H1 (cell line): Measurements from ENCODE around the gene TP53I3. TPM values are rescaled to one million over a fixed set of nuclear protein-coding genes. Genes with fewer than 3 reads are reported as not detected.

ENCODE experiments used
- CTCF ChIA-PET: fragments of 300-600 bp; sonication (Branson Sonifier 250); formaldehyde crosslinking; loops from one replicate; lab custom pipeline; 2021; ENCODE audit not compliant: partially characterized antibody; lab: Charles Lee
- POLR2A ChIA-PET: fragments of 300-600 bp; sonication (Branson Sonifier 250); formaldehyde crosslinking; loops from one replicate; lab custom pipeline; 2021; ENCODE audit warnings: inconsistent platforms; ENCODE audit not compliant: partially characterized antibody; lab: Charles Lee
- DNase-seq, 2 experiments: peaks; one replicate each; pipeline versions ENCODE4 v3.0.0 to v3.0.0-alpha.2; 2010 to 2022; ENCODE audit warnings: low spot score in 2 of 2, low read depth in 1 of 2, mixed read lengths in 1 of 2
- FAIRE-seq: peaks from 2 replicates; lab custom pipeline; 2011; peaks lifted over from hg19 to GRCh38; lab: Jason Lieb, UNC
- H2AFZ ChIP-seq: 2 replicates; pipeline ENCODE4 v1.8.1; 2012; ENCODE audit warnings: low read length, inconsistent platforms
- H2AK5ac ChIP-seq: 2 replicates; pipeline ENCODE4 v1.6.1; 2013; ENCODE audit warnings: low read depth, low read length
- H2BK120ac ChIP-seq: replicated peaks from 2 replicates; pipeline ENCODE3; 2013; ENCODE audit warnings: low read depth, low read length, inconsistent platforms
- H2BK12ac ChIP-seq: 2 replicates; pipeline ENCODE4 v1.6.1; 2013; ENCODE audit warnings: low read depth, low read length
- H2BK15ac ChIP-seq: 2 replicates; pipeline ENCODE4 v1.6.1; 2013; ENCODE audit warnings: low read length
- H2BK20ac ChIP-seq: 2 replicates; pipeline ENCODE4 v1.6.1; 2013; ENCODE audit warnings: low read length
- H2BK5ac ChIP-seq: 2 replicates; pipeline ENCODE4 v1.6.1; 2013; ENCODE audit warnings: low read depth, low read length
- H3K14ac ChIP-seq: 2 replicates; pipeline ENCODE4 v1.6.1; 2013; ENCODE audit warnings: inconsistent platforms; ENCODE audit not compliant: insufficient read length
- H3K18ac ChIP-seq: 2 replicates; pipeline ENCODE4 v1.6.1; 2013; ENCODE audit warnings: low read length; ENCODE audit errors: extremely low read depth
- H3K23ac ChIP-seq: 2 replicates; pipeline ENCODE4 v1.6.1; 2013; ENCODE audit warnings: inconsistent platforms; ENCODE audit not compliant: insufficient read length
- H3K23me2 ChIP-seq: 2 replicates; pipeline ENCODE4 v1.6.1; 2013; ENCODE audit warnings: low read depth, low read length
- H3K27ac ChIP-seq: 2 replicates; pipeline ENCODE4 v1.6.1; 2011; ENCODE audit warnings: low read depth, low read length, inconsistent platforms
- H3K27me3 ChIP-seq, 4 experiments: replicated peaks in 1 of 4; 1 replicate in 1 of 4; 2 replicates in 3 of 4; pipeline versions ENCODE4 v1.6.1 to v1.8.1; 2011 to 2013; ENCODE audit warnings: low read length in 3 of 4, mild to moderate bottlenecking in 3 of 4, inconsistent platforms in 2 of 4, mixed read lengths in 2 of 4, moderate library complexity in 1 of 4; ENCODE audit not compliant: control insufficient read depth in 3 of 4, insufficient read depth in 3 of 4; ENCODE audit errors: extremely low read depth in 1 of 4
- H3K36me3 ChIP-seq, 4 experiments: 2 replicates each; pipeline versions ENCODE4 v1.6.1 to v1.8.1; 2011 to 2013; ENCODE audit warnings: mild to moderate bottlenecking in 4 of 4, low read length in 3 of 4, moderate library complexity in 2 of 4, control low read depth in 1 of 4, inconsistent platforms in 1 of 4; ENCODE audit not compliant: insufficient read depth in 4 of 4, control insufficient read depth in 2 of 4
- H3K4ac ChIP-seq: replicated peaks from 2 replicates; pipeline ENCODE3; 2013; ENCODE audit warnings: low read length, low read depth, mixed read lengths, inconsistent platforms; ENCODE audit not compliant: insufficient read length
- H3K4me1 ChIP-seq, 4 experiments: replicated peaks in 1 of 4; 1 replicate in 1 of 4; 2 replicates in 3 of 4; pipeline versions ENCODE4 v1.6.1 to v1.8.1; 2011 to 2013; ENCODE audit warnings: low read length in 3 of 4, inconsistent platforms in 2 of 4, mixed read lengths in 1 of 4; ENCODE audit not compliant: insufficient read depth in 4 of 4, control insufficient read depth in 3 of 4
- H3K4me2 ChIP-seq, 2 experiments: 2 replicates each; pipeline versions ENCODE4 v1.6.1 to v1.8.1; 2011 to 2013; ENCODE audit warnings: low read depth in 2 of 2, low read length in 2 of 2, control low read depth in 1 of 2, inconsistent platforms in 1 of 2, mild to moderate bottlenecking in 1 of 2; ENCODE audit not compliant: insufficient read depth in 1 of 2
- H3K4me3 ChIP-seq, 4 experiments: fragments of 200-600, 300-600 bp in 1 of 4; sonication (generic), shearing (Covaris generic), sonication (Bioruptor Twin) in 1 of 4; 2 replicates each; pipeline versions ENCODE4 v1.5.1 to v1.8.1; 2011 to 2016; ENCODE audit warnings: low read length in 4 of 4, low read depth in 3 of 4, control low read depth in 2 of 4, inconsistent platforms in 2 of 4, mild to moderate bottlenecking in 2 of 4, mixed read lengths in 1 of 4, moderate library complexity in 1 of 4; ENCODE audit not compliant: insufficient read depth in 2 of 4; ENCODE audit errors: extremely low read depth in 1 of 4
- H3K56ac ChIP-seq: replicated peaks from 2 replicates; pipeline ENCODE3; 2013; ENCODE audit warnings: low read depth, mild to moderate bottlenecking, mixed read lengths, low read length, inconsistent platforms; ENCODE audit not compliant: insufficient read length
- H3K79me1 ChIP-seq: 2 replicates; pipeline ENCODE4 v1.6.1; 2013; ENCODE audit warnings: low read depth, low read length, control low read depth
- H3K79me2 ChIP-seq, 2 experiments: 2 replicates each; pipeline versions ENCODE4 v1.6.1 to v1.8.1; 2012 to 2013; ENCODE audit warnings: low read length in 2 of 2, mild to moderate bottlenecking in 2 of 2, inconsistent platforms in 1 of 2; ENCODE audit not compliant: insufficient read depth in 2 of 2, control insufficient read depth in 1 of 2
- H3K9ac ChIP-seq, 4 experiments: replicated peaks in 1 of 4; 1 replicate in 1 of 4; 2 replicates in 3 of 4; pipeline versions ENCODE4 v1.6.1 to v1.8.1; 2011 to 2013; ENCODE audit warnings: low read depth in 3 of 4, low read length in 3 of 4, control low read depth in 2 of 4, mild to moderate bottlenecking in 2 of 4, moderate library complexity in 2 of 4, inconsistent platforms in 1 of 4; ENCODE audit errors: extremely low read depth in 1 of 4
- H3K9me3 ChIP-seq, 2 experiments: 2 replicates each; pipeline versions ENCODE4 v1.6.1 to v1.8.1; 2012 to 2013; ENCODE audit warnings: mild to moderate bottlenecking in 2 of 2, moderate library complexity in 2 of 2, control low read depth in 1 of 2, inconsistent platforms in 1 of 2, low read depth in 1 of 2, low read length in 1 of 2, mixed read lengths in 1 of 2; ENCODE audit not compliant: insufficient read depth in 2 of 2
- H4K20me1 ChIP-seq, 2 experiments: replicated peaks in 1 of 2; 2 replicates each; pipeline versions ENCODE3 to v1.8.1; 2011 to 2013; ENCODE audit warnings: inconsistent platforms in 2 of 2, low read length in 2 of 2, mild to moderate bottlenecking in 1 of 2; ENCODE audit not compliant: insufficient read depth in 2 of 2, control insufficient read depth in 1 of 2
- H4K5ac ChIP-seq: 2 replicates; pipeline ENCODE4 v1.6.1; 2013; ENCODE audit warnings: low read length, low read depth, mixed read lengths, inconsistent platforms; ENCODE audit not compliant: insufficient read length
- H4K8ac ChIP-seq: 2 replicates; pipeline ENCODE4 v1.8.0; 2013; ENCODE audit warnings: mild to moderate bottlenecking, moderate library complexity, low read length, inconsistent platforms; ENCODE audit not compliant: insufficient read depth; ENCODE audit errors: extremely low read depth
- H4K91ac ChIP-seq: replicated peaks from 2 replicates; pipeline ENCODE3; 2013; ENCODE audit warnings: low read length, mixed read lengths, inconsistent platforms; ENCODE audit not compliant: insufficient read length
- BCL11A ChIP-seq, 2 experiments: IDR thresholded peaks; one replicate each; pipeline ENCODE4 v1.6.1; 2011; ENCODE audit warnings: low read depth in 2 of 2, low read length in 2 of 2, mild to moderate bottlenecking in 2 of 2
- CHD1 ChIP-seq: IDR thresholded peaks from 2 replicates; pipeline ENCODE4 v1.6.1; 2012; ENCODE audit warnings: low read depth, low read length, improper control_type of control experiment
- CHD2 ChIP-seq: IDR thresholded peaks from 2 replicates; pipeline ENCODE4 v1.6.1; 2012; ENCODE audit warnings: low read length, improper control_type of control experiment
- EZH2 ChIP-seq: fragments of 200-600 bp; sonication (generic); IDR thresholded peaks from 2 replicates; pipeline ENCODE4 v1.7.1; 2012; ENCODE audit warnings: low read depth, mild to moderate bottlenecking, moderate library complexity, low read length, inconsistent platforms; ENCODE audit not compliant: severe bottlenecking
- FOSL1 ChIP-seq: IDR thresholded peaks from 2 replicates; pipeline ENCODE4 v1.6.1; 2011; ENCODE audit warnings: mild to moderate bottlenecking, low read depth, low read length, moderate library complexity; ENCODE audit not compliant: insufficient read depth
- GABPA ChIP-seq: IDR thresholded peaks from 2 replicates; pipeline ENCODE4 v1.6.1; 2011; ENCODE audit warnings: mild to moderate bottlenecking, low read length, moderate library complexity, borderline replicate concordance; ENCODE audit not compliant: insufficient read depth
- NANOG ChIP-seq: IDR thresholded peaks from 2 replicates; pipeline ENCODE4 v1.6.1; 2011; ENCODE audit warnings: low read length, low read depth, mild to moderate bottlenecking, inconsistent platforms; ENCODE audit not compliant: insufficient read depth, poor library complexity, severe bottlenecking
- POLR2A ChIP-seq, 2 experiments: IDR thresholded peaks; 1 replicate in 1 of 2; 2 replicates in 1 of 2; pipeline ENCODE4 v1.6.1; 2011; ENCODE audit warnings: low read depth in 2 of 2, low read length in 2 of 2, mild to moderate bottlenecking in 2 of 2; ENCODE audit errors: control extremely low read depth in 1 of 2
- POLR2AphosphoS5 ChIP-seq: IDR thresholded peaks from 2 replicates; pipeline ENCODE4 v1.6.1; 2011; ENCODE audit warnings: low read depth, low read length
- RAD21 ChIP-seq, 2 experiments: IDR thresholded peaks in 1 of 2; conservative IDR thresholded peaks in 1 of 2; 2 replicates each; pipeline ENCODE4 v1.6.1; 2011; ENCODE audit warnings: low read depth in 2 of 2, low read length in 2 of 2, improper control_type of control experiment in 1 of 2, inconsistent platforms in 1 of 2, mild to moderate bottlenecking in 1 of 2, moderate library complexity in 1 of 2
- RXRA ChIP-seq: IDR thresholded peaks from 2 replicates; pipeline ENCODE4 v1.6.1; 2011; ENCODE audit warnings: low read depth, mild to moderate bottlenecking, low read length, moderate library complexity; ENCODE audit not compliant: insufficient read depth
- TCF12 ChIP-seq: IDR thresholded peaks from 2 replicates; pipeline ENCODE4 v1.6.1; 2011; ENCODE audit warnings: low read depth, mild to moderate bottlenecking, low read length
- YY1 ChIP-seq: IDR thresholded peaks from 2 replicates; pipeline ENCODE4 v1.6.1; 2011; ENCODE audit warnings: low read depth, mild to moderate bottlenecking, low read length
- WGBS, 2 experiments: shearing (Covaris generic) in 1 of 2; methylation state at CpG; one replicate each; pipeline versions ENCODE4 v1.1.6 to v1.1.7; 2013 to 2015; ENCODE audit warnings: low lambda C conversion rate in 2 of 2, mixed read lengths in 2 of 2, inconsistent platforms in 1 of 2, low coverage in 1 of 2, missing lambda C conversion rate in 1 of 2; ENCODE audit not compliant: insufficient replicate concordance in 2 of 2, insufficient coverage in 1 of 2, insufficient read length in 1 of 2; ENCODE audit errors: extremely low coverage in 1 of 2, missing lambda C conversion rate in 1 of 2; 5-methylcytosine and 5-hydroxymethylcytosine counted together
- polyA plus RNA-seq, 7 experiments: library from polyadenylated mRNA; depleted of rRNA in 3 of 7; stranded (reverse) in 5 of 7; unstranded in 2 of 7; fragments of >200 nt in 5 of 7; fragments of 200-250 nt in 2 of 7; gene quantifications; 1 replicate in 5 of 7; 2 replicates in 1 of 7; 4 replicates in 1 of 7; pipeline versions ENCODE4 v1.2.1 to v1.2.3, GENCODE V29; 2011 to 2013; ENCODE audit warnings: missing spikeins in 2 of 7, mixed read lengths in 2 of 7
- total RNA-seq: library from RNA; stranded (reverse); fragmentation: NEBNext Ultra II Directional; extraction: Animal tissue kit (Norgen Biotek cat#: 25700); gene quantifications from 2 replicates; pipeline ENCODE4 v1.2.1, GENCODE V29; 2021

The TP53I3 gene
- total and polyA plus RNA-seq, 2 of the 8 experiments (the other 6 are each of a cell fraction or from before 2014, with no cell fraction given): 29.4 to 34.5 TPM

- Histone ChIP-seq H3K36me3 (peaks cover 15 to 34% (median 19%) of the 10 kb centered on the region in 4 experiments), H3K9ac (no peak overlapping the region), H2BK5ac (no peak overlapping the region), H3K27ac (no peak overlapping the region), H2AFZ (no peak overlapping the region), H3K23me2 (no peaks in the 10 kb centered on the region), H3K18ac (no peak overlapping the region), H3K4me3 (no peak overlapping the region), H2BK15ac (no peak overlapping the region), H3K9me3 (no peaks in the 10 kb centered on the region), H2BK120ac (no peak overlapping the region), H3K79me1 (peaks cover 2% of the 10 kb centered on the region; the same call in 1 of the 2 replicates), H4K20me1 (peaks cover 0 to 4% of the 10 kb centered on the region in 2 experiments), H4K5ac (no peak overlapping the region), H3K27me3 (no peaks in the 10 kb centered on the region), H4K91ac (no peak overlapping the region), H3K4me2 (no peak overlapping the region), H3K23ac (no peak overlapping the region), H3K56ac (no peak overlapping the region), H3K4me1 (no peaks in the 10 kb centered on the region), H2AK5ac (no peak overlapping the region), H3K14ac (no peak overlapping the region), H3K4ac (no peak overlapping the region), H3K79me2 (peaks cover 0 to 46% of the 10 kb centered on the region in 2 experiments; a peak in 2 of 4 replicates), H2BK20ac (no peak overlapping the region), H2BK12ac (no peak overlapping the region), H4K8ac (no peak overlapping the region)
- WGBS, 2 experiments: 88% methylated on average over 9 of the region's 9 CpGs; no CpG with 5 or more reads in 1 of the 2 experiments
- no peak for FAIRE-seq
- ChIA-PET CTCF (no interaction called here), POLR2A (no interaction called here)
- no peak for DNase-seq
- no peak for TF ChIP-seq RXRA
- TF ChIP-seq FOSL1: no peak
- TF ChIP-seq GABPA: no peak
- TF ChIP-seq POLR2AphosphoS5: no peak
- TF ChIP-seq NANOG: no peak
- no peak for TF ChIP-seq EZH2
- no peak for TF ChIP-seq RAD21 (IDR thresholded peaks at IDR 0.05 in 1 of 2, conservative IDR thresholded peaks at IDR 0.05 in 1 of 2; ENCODE audit: low read depth in 2 of 2, low read length in 2 of 2)
- no peak for TF ChIP-seq POLR2A (IDR thresholded peaks at IDR 0.05; ENCODE audit: control extremely low read depth in 1 of 2, low read depth in 2 of 2, low read length in 2 of 2)
- no peak for TF ChIP-seq YY1
- no peak for TF ChIP-seq TCF12
- TF ChIP-seq CHD2: no peak
- TF ChIP-seq BCL11A (IDR thresholded peaks at IDR 0.05; ENCODE audit: low read depth in 2 of 2, low read length in 2 of 2): no peak
- TF ChIP-seq CHD1: no peak
These were observed 45.7 kb downstream of the TP53I3 start for GRCh38 chr2:24038786-24039499.
